ENCODE measurements around the gene FSIP1. TPM values are rescaled to one million over a fixed set of nuclear protein-coding genes. Genes with fewer than 3 reads are reported as not detected.

The FSIP1 gene
- total RNA-seq, 2 donors from 2014 or later = 4.1 to 5.3 TPM

DNA sequence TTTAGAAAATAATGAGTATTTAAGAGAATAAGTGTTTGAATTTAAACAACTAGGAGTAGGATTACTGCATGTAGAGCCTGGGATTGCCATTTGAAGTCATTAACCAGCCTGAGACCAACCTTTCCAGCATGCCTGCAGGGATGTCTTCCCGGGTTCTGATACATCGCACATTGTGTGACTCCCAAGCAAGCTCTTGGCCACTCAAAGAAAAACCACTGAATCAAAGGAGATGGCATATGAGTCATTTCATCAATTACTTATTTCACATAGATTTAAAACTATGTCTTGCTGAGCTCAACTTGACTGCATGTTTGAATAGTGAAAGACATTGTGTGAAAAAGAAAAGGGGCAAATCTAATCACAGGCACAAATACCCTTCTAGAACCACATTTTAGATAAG lies 216.8 kb downstream of the FSIP1 start:
- no peaks in the 10 kb centered on the region for H3K36me3 ChIP-seq
- TF ChIP-seq, protein P1, sequence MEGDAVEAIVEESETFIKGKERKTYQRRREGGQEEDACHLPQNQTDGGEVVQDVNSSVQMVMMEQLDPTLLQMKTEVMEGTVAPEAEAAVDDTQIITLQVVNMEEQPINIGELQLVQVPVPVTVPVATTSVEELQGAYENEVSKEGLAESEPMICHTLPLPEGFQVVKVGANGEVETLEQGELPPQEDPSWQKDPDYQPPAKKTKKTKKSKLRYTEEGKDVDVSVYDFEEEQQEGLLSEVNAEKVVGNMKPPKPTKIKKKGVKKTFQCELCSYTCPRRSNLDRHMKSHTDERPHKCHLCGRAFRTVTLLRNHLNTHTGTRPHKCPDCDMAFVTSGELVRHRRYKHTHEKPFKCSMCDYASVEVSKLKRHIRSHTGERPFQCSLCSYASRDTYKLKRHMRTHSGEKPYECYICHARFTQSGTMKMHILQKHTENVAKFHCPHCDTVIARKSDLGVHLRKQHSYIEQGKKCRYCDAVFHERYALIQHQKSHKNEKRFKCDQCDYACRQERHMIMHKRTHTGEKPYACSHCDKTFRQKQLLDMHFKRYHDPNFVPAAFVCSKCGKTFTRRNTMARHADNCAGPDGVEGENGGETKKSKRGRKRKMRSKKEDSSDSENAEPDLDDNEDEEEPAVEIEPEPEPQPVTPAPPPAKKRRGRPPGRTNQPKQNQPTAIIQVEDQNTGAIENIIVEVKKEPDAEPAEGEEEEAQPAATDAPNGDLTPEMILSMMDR (IDR thresholded peaks at IDR 0.05) = no peak
- intact Hi-C loops (cut with DNase I) = no loop called here

DNA sequence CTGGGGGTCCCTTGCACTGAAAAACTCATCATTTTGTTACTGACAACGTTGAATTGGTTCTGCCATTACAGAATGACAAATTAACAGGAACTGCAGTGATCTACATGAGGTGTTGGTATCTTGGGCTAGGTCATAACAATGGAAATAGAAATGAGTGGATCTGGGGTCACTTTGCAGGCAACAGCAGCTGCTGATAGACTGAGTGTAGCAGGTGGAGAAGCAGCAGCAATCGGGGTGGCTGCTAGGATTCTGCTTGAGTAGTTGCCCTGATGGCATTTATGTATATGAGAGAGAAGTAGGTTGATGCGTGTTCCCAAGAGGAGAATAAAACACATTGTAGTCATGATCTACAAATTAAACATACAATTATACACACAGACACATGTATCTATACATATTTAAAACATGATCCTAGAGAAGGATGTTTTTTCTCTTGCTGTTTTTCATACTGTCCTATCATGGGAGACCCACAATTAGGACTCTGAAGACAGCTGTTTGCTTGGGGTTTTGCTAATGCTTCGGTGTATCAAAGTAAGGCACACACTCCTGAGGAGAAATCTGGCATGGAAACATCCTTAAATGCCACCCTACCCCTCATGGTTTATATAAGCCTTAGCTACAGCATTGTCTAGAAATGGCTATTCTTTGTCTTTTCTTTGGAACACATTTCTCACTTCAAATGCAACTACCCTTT lies 217.5 kb downstream of the FSIP1 start:
- Histone ChIP-seq H3K27ac (no peak overlapping the region), H3K4me1 (no peaks in the 10 kb centered on the region), H3K4me3 (no peak overlapping the region), H3K9ac (ENCODE audit: low read depth in 2 of 2, low read length in 2 of 2) (no peak overlapping the region), H3K36me3 (no peaks in the 10 kb centered on the region), H3K27me3 (no peaks in the 10 kb centered on the region), H3K9me3 (no peaks in the 10 kb centered on the region)
- intact Hi-C loops (cut with DNase I) = no loop called here
- TF ChIP-seq, protein P1 (IDR thresholded peaks at IDR 0.05) = no peak
- DNase-seq = no peak

More for the DNA sequence above, 216.8 kb downstream of the FSIP1 start:
- Histone ChIP-seq H3K9ac (ENCODE audit: low read depth in 2 of 2, low read length in 2 of 2) (no peak overlapping the region), H3K9me3 (no peaks in the 10 kb centered on the region), H3K27me3 (no peaks in the 10 kb centered on the region), H3K27ac (no peak overlapping the region), H3K4me1 (no peaks in the 10 kb centered on the region), H3K4me3 (no peak overlapping the region)
- no peak for DNase-seq

DNA sequence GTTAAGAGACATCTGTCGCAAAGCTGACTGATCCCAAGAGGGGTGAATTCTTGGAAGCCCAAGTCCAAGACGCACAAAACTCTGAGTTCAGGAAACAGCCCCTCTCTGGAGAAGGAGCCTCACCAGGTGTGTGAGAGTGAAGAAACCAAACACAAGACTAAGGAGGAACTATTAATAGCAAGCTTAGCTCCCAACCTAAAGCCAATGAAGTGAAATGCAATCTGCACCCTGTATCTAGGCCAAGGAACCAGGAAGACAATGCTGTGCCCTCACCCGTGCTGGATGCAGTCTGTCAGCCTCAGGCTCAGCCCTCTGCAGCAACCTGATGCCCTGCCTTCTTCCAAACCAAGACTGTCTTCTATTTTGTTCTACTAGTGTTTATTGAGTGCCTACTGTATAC lies 224.2 kb downstream of the FSIP1 start:
- DNase-seq = no peak
- TF ChIP-seq, protein P1 (IDR thresholded peaks at IDR 0.05) = no peak
- Histone ChIP-seq H3K4me1 (no peaks in the 10 kb centered on the region), H3K36me3 (no peaks in the 10 kb centered on the region), H3K9me3 (no peaks in the 10 kb centered on the region), H3K4me3 (no peak overlapping the region), H3K27me3 (no peaks in the 10 kb centered on the region), H3K27ac (no peak overlapping the region), H3K9ac (ENCODE audit: low read depth in 2 of 2, low read length in 2 of 2) (no peak overlapping the region)
- intact Hi-C loops (cut with DNase I) = no loop called here

DNA sequence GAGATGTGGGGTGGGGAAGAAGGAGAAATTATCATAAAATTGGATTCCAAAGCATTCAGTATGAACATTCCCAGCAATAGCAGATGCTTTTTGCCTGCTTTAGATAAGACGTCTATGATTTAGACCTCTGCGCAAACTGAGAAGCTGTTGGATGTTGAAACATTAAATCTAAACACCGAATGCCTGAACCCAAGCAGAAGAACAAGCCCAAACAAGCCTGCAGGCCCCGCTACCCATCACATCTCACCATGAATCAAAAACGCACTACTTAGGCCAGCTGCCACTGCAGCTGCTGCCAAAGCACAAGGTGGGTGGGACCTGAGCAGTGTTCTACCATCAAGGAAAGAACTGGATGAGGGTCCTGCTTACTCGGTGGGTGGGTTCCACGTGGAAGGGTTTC lies 226.2 kb downstream of the FSIP1 start:
- Histone ChIP-seq H3K36me3 (no peaks in the 10 kb centered on the region), H3K9me3 (no peaks in the 10 kb centered on the region), H3K9ac (ENCODE audit: low read depth in 2 of 2, low read length in 2 of 2) (no peak overlapping the region), H3K4me3 (no peak overlapping the region), H3K27me3 (no peaks in the 10 kb centered on the region), H3K4me1 (no peaks in the 10 kb centered on the region), H3K27ac (no peak overlapping the region)
- TF ChIP-seq, protein P1 (IDR thresholded peaks at IDR 0.05) = no peak
- DNase-seq = no peak
- intact Hi-C loops (cut with DNase I) = no loop called here

GRCh38 chr15:39555885-39556284 lies 226.8 kb downstream of the FSIP1 start:
- Histone ChIP-seq H3K9me3 (no peaks in the 10 kb centered on the region), H3K4me1 (no peaks in the 10 kb centered on the region), H3K27ac (no peak overlapping the region), H3K36me3 (no peaks in the 10 kb centered on the region), H3K27me3 (no peaks in the 10 kb centered on the region), H3K4me3 (no peak overlapping the region), H3K9ac (ENCODE audit: low read depth in 2 of 2, low read length in 2 of 2) (no peak overlapping the region)
- no peak for DNase-seq
- TF ChIP-seq, protein P1 (IDR thresholded peaks at IDR 0.05) = no peak
- intact Hi-C loops (cut with DNase I) = no loop called here

Data from colonic mucosa (tissue), 4 donors.